HEK293 (cell line): ENCODE data around the gene SERTAD1.

Source experiments
- GLIS2 ChIP-seq: fragments of 450-650 bp; formaldehyde crosslinking; IDR thresholded peaks from 2 replicates; pipeline ENCODE4 v1.5.1; 2016; ENCODE audit warnings: missing biosample characterization, missing genetic modification characterization
- KLF1 ChIP-seq: fragments of 450-650 bp; formaldehyde crosslinking; IDR thresholded peaks from 2 replicates; pipeline ENCODE4 v1.5.1; 2016; ENCODE audit warnings: missing biosample characterization, missing genetic modification characterization
- KLF9 ChIP-seq: fragments of 450-650 bp; formaldehyde crosslinking; IDR thresholded peaks from 2 replicates; pipeline ENCODE4 v1.5.1; 2016; ENCODE audit warnings: missing biosample characterization, missing genetic modification characterization, low read depth
- MEIS1 ChIP-seq: sonication (generic); formaldehyde crosslinking; IDR thresholded peaks from 2 replicates; pipeline ENCODE4 v1.8.1; 2022; ENCODE audit warnings: missing genetic modification reagents, mild to moderate bottlenecking, borderline replicate concordance
- MYNN ChIP-seq: fragments of 450-650 bp; formaldehyde crosslinking; IDR thresholded peaks from 2 replicates; pipeline ENCODE4 v1.5.1; 2016; ENCODE audit warnings: missing biosample characterization, missing genetic modification characterization, borderline replicate concordance
- MZF1 ChIP-seq: fragments of 450-650 bp; formaldehyde crosslinking; IDR thresholded peaks from 2 replicates; pipeline ENCODE4 v1.5.1; 2017; ENCODE audit warnings: missing biosample characterization, missing genetic modification characterization, borderline replicate concordance
- PATZ1 ChIP-seq: fragments of 450-650 bp; formaldehyde crosslinking; IDR thresholded peaks from 2 replicates; pipeline ENCODE4 v1.5.1; 2016; ENCODE audit warnings: missing biosample characterization, missing genetic modification characterization
- REPIN1 ChIP-seq: fragments of 450-650 bp; formaldehyde crosslinking; IDR thresholded peaks from 2 replicates; pipeline ENCODE4 v1.5.1; 2017; ENCODE audit warnings: missing biosample characterization, missing genetic modification characterization, low read depth
- SP7 ChIP-seq: fragments of 450-650 bp; formaldehyde crosslinking; IDR thresholded peaks from 2 replicates; pipeline ENCODE4 v1.5.1; 2016; ENCODE audit warnings: missing biosample characterization, missing genetic modification characterization
- TCF7L2 ChIP-seq: IDR thresholded peaks from 2 replicates; pipeline ENCODE4 v1.6.1; 2011; ENCODE audit warnings: low read depth, mild to moderate bottlenecking, inconsistent platforms, low read length, moderate library complexity, borderline replicate concordance
- TSHZ1 ChIP-seq: fragments of 450-650 bp; formaldehyde crosslinking; IDR thresholded peaks from 2 replicates; pipeline ENCODE4 v1.5.1; 2016; ENCODE audit warnings: missing biosample characterization, missing genetic modification characterization, borderline replicate concordance
- WT1 ChIP-seq: fragments of 450-650 bp; formaldehyde crosslinking; IDR thresholded peaks from 2 replicates; pipeline ENCODE4 v1.5.1; 2016; ENCODE audit warnings: missing biosample characterization, missing genetic modification characterization
- ZFP37 ChIP-seq: fragments of 450-650 bp; formaldehyde crosslinking; IDR thresholded peaks from 2 replicates; pipeline ENCODE4 v1.5.1; 2016; ENCODE audit warnings: missing biosample characterization, missing genetic modification characterization
- ZNF133 ChIP-seq: fragments of 450-650 bp; formaldehyde crosslinking; IDR thresholded peaks from 2 replicates; pipeline ENCODE4 v1.5.1; 2016; ENCODE audit warnings: missing biosample characterization, missing genetic modification characterization
- ZNF140 ChIP-seq: fragments of 450-650 bp; formaldehyde crosslinking; IDR thresholded peaks from 2 replicates; pipeline ENCODE4 v1.5.1; 2016; ENCODE audit warnings: missing biosample characterization, missing genetic modification characterization
- ZNF324 ChIP-seq: fragments of 450-650 bp; formaldehyde crosslinking; IDR thresholded peaks from 2 replicates; pipeline ENCODE4 v1.5.1; 2016; ENCODE audit warnings: missing biosample characterization, missing genetic modification characterization
- ZNF366 ChIP-seq: fragments of 450-650 bp; formaldehyde crosslinking; conservative IDR thresholded peaks from 2 replicates; pipeline ENCODE4 v1.5.1; 2016; ENCODE audit warnings: missing biosample characterization, missing genetic modification characterization
- ZNF398 ChIP-seq: fragments of 450-650 bp; formaldehyde crosslinking; IDR thresholded peaks from 2 replicates; pipeline ENCODE4 v1.5.1; 2017; ENCODE audit warnings: missing biosample characterization, missing genetic modification characterization
- ZNF510 ChIP-seq: fragments of 450-650 bp; formaldehyde crosslinking; IDR thresholded peaks from 2 replicates; pipeline ENCODE4 v1.5.1; 2018; ENCODE audit warnings: mild to moderate bottlenecking, missing genetic modification characterization, missing biosample characterization; ENCODE audit not compliant: insufficient replicate concordance
- ZNF548 ChIP-seq: fragments of 450-650 bp; formaldehyde crosslinking; IDR thresholded peaks from 2 replicates; pipeline ENCODE4 v1.5.1; 2016; ENCODE audit warnings: missing biosample characterization, missing genetic modification characterization
- ZNF558 ChIP-seq: fragments of 450-650 bp; formaldehyde crosslinking; IDR thresholded peaks from 2 replicates; pipeline ENCODE4 v1.5.1; 2016; ENCODE audit warnings: missing biosample characterization, missing genetic modification characterization
- ZNF560 ChIP-seq: fragments of 450-650 bp; formaldehyde crosslinking; IDR thresholded peaks from 2 replicates; pipeline ENCODE4 v1.5.1; 2017; ENCODE audit warnings: missing biosample characterization, missing genetic modification characterization, borderline replicate concordance
- ZNF596 ChIP-seq: fragments of 450-650 bp; IDR thresholded peaks from 2 replicates; pipeline ENCODE4 v1.5.0; 2018; ENCODE audit warnings: missing biosample characterization, mild to moderate bottlenecking, missing genetic modification characterization, moderate library complexity
- ZNF621 ChIP-seq: fragments of 450-650 bp; formaldehyde crosslinking; IDR thresholded peaks from 2 replicates; pipeline ENCODE4 v1.5.1; 2017; ENCODE audit warnings: missing biosample characterization, missing genetic modification characterization
- ZNF629 ChIP-seq: fragments of 450-650 bp; formaldehyde crosslinking; IDR thresholded peaks from 2 replicates; pipeline ENCODE4 v1.5.1; 2017; ENCODE audit warnings: missing biosample characterization, missing genetic modification characterization
- ZNF664 ChIP-seq: fragments of 450-650 bp; formaldehyde crosslinking; IDR thresholded peaks from 2 replicates; pipeline ENCODE4 v1.5.1; 2016; ENCODE audit warnings: missing biosample characterization, missing genetic modification characterization
- ZNF692 ChIP-seq: fragments of 450-650 bp; formaldehyde crosslinking; IDR thresholded peaks from 2 replicates; pipeline ENCODE4 v1.5.1; 2016; ENCODE audit warnings: missing biosample characterization, missing genetic modification characterization
- ZNF777 ChIP-seq: fragments of 450-650 bp; formaldehyde crosslinking; IDR thresholded peaks from 2 replicates; pipeline ENCODE4 v1.5.1; 2017; ENCODE audit warnings: missing biosample characterization, missing genetic modification characterization, borderline replicate concordance
- ZXDB ChIP-seq: fragments of 450-650 bp; formaldehyde crosslinking; IDR thresholded peaks from 2 replicates; pipeline ENCODE4 v1.5.1; 2016; ENCODE audit warnings: missing biosample characterization, missing genetic modification characterization

The SERTAD1 gene

GRCh38 chr19:40403262-40403984, 22.4 kb downstream of the SERTAD1 start (continued):
- TF ChIP-seq ZNF398 (no peak), ZNF664 (tag by site-specific recombination) (peak; percentile 72), ZNF140 (tag by site-specific recombination) (no peak), ZNF510 (tag by site-specific recombination) (no peak), SP7 (tag by site-specific recombination) (peak; percentile 83), ZNF596 (tag by site-specific recombination) (no peak), TCF7L2 (no peak), GLIS2 (no peak; the same call in 1 of the 2 replicates), ZXDB (tag by site-specific recombination) (peak; percentile 77), KLF1 (peak; percentile 33; the same call in 1 of the 2 replicates), PATZ1 (tag by site-specific recombination) (peak; percentile 57), ZNF558 (tag by site-specific recombination) (no peak; the same call in 1 of the 2 replicates), ZNF548 (tag by site-specific recombination) (peak; percentile 66; the same call in 1 of the 2 replicates), ZNF692 (tag by site-specific recombination) (no peak), ZNF560 (tag by site-specific recombination) (no peak), ZNF133 (tag by site-specific recombination) (0 out of 2 replicates have a peak, but pooled peaks have one; percentile 34), ZFP37 (tag by site-specific recombination) (peak; percentile 27; the same call in 1 of the 2 replicates), ZNF629 (tag by site-specific recombination) (0 out of 2 replicates have a peak, but pooled peaks have one; percentile 14), MYNN (tag by site-specific recombination) (no peak), WT1 (tag by site-specific recombination) (0 out of 2 replicates have a peak, but pooled peaks have one; percentile 25), ZNF366 (tag by site-specific recombination) (peak; percentile 52), ZNF777 (no peak), MEIS1 (CRISPR knock-in tag) (no peak), TSHZ1 (tag by site-specific recombination) (no peak), ZNF621 (tag by site-specific recombination) (no peak), MZF1 (peak; percentile 92), REPIN1 (tag by site-specific recombination) (peak; percentile 77; the same call in 1 of the 2 replicates), KLF9 (tag by site-specific recombination) (peak; percentile 95), ZNF324 (tag by site-specific recombination) (peak; percentile 91; the same call in 1 of the 2 replicates)
